HG03521 (cell line): ENCODE data around the gene RABL6.
"Not testable (repeated sequence)": the region's sequence is repeated elsewhere in the genome, so short reads cannot be mapped to it uniquely, and the experiment has no call there.

Experiments
- ATAC-seq: cut with Tn5 transposase; IDR thresholded peaks from one replicate; pipeline ENCODE4 v1.9.1; 2021; ENCODE audit warnings: mild to moderate bottlenecking, moderate library complexity; ENCODE audit not compliant: unreplicated experiment

Gene RABL6, protein sequence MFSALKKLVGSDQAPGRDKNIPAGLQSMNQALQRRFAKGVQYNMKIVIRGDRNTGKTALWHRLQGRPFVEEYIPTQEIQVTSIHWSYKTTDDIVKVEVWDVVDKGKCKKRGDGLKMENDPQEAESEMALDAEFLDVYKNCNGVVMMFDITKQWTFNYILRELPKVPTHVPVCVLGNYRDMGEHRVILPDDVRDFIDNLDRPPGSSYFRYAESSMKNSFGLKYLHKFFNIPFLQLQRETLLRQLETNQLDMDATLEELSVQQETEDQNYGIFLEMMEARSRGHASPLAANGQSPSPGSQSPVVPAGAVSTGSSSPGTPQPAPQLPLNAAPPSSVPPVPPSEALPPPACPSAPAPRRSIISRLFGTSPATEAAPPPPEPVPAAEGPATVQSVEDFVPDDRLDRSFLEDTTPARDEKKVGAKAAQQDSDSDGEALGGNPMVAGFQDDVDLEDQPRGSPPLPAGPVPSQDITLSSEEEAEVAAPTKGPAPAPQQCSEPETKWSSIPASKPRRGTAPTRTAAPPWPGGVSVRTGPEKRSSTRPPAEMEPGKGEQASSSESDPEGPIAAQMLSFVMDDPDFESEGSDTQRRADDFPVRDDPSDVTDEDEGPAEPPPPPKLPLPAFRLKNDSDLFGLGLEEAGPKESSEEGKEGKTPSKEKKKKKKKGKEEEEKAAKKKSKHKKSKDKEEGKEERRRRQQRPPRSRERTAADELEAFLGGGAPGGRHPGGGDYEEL

GRCh38 chr9:136807281-136808074 lies at the start of gene RABL6:
Gene RABL6, plus strand, starts transcription at chr9:136807948. Its CDS starts 249 bp downstream, at chr9:136808197.
- ATAC-seq: peak; percentile 87

DNA sequence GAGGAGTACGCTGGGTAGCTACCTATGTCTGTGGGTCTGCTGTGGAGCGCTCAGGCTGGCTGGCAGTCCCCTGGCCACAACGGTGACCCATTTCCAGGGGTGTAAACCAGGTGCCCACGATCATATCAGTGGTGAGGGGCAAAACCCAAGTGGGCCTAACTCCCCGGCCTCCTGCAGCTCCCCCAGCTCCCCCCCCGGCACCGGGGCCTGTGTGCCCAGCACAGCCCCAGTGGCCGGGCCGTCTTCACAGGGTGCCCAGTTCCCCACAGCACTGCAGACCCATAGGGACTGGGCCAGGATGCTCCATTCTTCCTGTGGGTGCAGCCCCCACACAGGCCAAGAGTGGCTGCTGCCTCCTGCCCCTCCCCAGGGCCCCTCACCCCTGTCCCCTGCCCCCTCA lies 48.7 kb upstream of the RABL6 start:
- ATAC-seq: no peak

DNA sequence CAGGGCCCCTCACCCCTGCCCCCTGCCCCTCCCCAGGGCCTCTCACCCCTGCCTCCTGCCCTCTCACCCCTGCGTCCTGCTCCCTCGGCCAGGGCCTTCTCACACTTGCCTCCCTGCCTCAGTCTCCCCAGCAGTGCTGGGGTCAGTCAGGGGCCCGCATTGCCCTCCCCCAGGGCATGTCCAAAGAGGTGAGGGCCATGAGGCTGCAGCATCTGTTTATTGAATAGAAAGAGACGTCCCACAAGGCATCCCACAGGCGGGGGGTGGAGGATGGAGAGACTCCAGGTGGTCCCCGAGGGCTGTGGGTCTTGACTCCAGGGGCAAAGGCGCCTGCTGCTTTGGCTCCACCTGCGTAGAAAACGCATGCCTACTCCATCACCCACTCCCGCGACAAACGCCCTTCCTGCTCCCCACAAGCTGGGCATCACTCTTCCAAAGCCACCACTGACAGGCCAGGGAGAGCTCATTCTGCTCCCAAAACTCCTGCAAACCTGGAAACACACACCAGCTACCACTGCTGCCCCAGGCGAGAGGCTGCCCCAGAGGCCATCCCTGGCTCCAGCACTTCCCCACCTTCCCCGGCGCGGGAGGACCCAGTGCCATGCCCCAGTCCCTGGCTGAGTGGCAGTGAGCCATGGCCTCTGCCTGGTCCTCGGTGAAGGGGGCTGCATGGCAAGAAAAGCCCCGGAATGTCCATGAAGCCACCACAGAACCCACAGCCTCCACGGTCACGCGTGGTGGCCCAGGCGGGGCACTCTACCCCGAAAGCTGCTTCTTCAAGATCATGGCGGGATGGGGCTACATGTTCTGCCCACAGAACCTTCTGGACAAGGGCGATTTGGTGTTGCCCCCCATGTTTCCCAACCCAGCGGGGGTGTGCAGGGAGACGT lies 48.1 kb upstream of the RABL6 start:
- ATAC-seq: no peak

- no peak for ATAC-seq
Observed at GRCh38 chr9:136760424-136760823, 47.3 kb upstream of the RABL6 start.

DNA sequence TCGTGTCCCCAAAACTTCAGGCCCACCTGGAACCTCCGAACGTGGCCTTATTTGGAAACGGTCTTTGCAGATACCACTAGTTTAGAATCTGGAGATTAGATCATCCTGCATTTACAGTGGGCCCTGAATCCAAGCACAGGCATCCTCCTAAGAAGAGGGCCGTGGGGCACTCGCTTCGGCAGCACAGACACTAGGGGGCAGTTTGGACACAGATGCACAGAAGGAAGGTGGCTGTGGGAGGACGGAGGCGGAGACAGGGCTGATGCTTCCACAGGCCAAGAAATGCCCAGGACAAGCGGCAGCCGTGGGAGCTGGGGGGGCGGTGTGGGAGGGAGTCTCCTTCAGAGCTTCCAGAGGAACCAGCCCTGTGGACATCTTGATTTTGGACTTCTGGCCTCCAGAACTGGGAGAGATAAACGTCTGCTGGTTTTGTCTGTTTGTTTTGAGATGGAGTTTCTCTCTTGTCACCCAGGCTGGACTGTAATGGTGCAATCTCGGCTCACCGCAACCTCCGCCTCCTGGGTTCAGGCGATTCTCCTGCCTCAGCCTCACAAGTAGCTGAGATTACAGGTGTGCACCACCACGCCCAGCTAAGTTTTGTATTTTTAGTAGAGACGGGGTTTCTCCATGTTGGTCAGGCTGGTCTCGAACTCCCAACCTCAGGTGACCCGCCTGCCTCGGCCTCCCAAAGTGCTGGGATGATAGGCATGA lies 46.8 kb upstream of the RABL6 start:
- ATAC-seq: not testable (repeated sequence)

GRCh38 chr9:136761545-136761981 lies 46.2 kb upstream of the RABL6 start:
- no peak for ATAC-seq

DNA sequence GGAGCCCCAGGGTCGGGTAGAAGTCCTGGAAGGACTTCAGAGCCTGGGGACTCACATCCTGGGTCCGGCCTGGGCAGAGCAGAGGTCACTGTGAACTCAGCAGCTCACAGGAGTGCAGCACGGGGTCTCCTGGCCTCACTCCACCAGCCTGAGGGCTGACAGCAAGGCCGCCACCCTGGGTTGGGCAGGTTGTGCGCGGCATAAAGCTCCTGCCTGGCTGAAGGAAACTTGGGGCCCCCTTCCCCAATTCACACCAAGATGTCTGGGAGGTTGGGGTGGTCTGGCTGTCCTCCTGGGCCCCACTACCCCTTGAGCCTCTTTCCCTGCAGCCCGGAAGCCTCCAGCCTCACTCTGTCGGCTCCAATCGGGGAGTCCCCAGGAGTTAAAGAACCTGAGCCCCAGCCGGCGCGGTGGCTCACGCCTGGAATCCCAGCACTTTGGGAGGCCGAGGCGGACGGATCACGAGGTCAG lies 45.5 kb upstream of the RABL6 start:
- ATAC-seq: no peak

DNA sequence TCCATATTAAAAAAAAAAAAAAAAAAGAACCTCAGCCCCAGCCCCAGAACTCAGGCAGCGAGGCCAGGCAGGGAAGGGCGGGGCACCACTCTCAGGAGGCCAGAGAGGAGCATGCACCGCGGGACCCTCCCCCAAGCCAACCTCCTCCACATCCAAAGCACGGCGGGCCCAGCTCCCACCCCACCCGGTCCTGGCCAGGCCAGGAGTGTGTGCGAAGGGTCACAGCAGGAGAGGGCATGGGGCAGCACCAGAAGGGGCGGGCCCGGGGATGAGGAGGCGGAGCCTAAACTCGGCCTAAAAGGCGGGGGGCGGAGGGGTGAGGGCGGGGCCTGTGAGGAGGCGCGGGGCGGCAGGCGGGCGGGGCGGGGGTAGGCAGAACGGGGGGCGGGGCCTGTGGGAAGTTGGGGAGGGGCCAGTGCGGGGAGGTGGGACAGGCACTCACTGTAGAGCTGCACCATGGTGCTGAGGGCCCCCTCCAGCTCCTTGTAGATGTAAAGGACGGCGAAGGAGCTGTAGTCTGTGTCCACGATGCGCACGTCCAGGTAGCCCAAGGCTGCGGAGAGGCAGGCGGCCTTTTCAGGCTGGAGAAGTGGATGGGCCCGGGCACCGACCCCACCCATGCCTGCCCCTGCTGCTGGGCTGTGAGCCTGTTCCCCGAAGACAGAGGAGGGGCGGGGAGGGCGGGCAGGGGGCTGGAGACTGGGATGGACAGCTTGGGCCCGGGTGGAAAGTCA lies 44.7 kb upstream of the RABL6 start:
- no peak for ATAC-seq

GRCh38 chr9:136763649-136764035 lies 44.1 kb upstream of the RABL6 start:
- ATAC-seq: no peak

DNA sequence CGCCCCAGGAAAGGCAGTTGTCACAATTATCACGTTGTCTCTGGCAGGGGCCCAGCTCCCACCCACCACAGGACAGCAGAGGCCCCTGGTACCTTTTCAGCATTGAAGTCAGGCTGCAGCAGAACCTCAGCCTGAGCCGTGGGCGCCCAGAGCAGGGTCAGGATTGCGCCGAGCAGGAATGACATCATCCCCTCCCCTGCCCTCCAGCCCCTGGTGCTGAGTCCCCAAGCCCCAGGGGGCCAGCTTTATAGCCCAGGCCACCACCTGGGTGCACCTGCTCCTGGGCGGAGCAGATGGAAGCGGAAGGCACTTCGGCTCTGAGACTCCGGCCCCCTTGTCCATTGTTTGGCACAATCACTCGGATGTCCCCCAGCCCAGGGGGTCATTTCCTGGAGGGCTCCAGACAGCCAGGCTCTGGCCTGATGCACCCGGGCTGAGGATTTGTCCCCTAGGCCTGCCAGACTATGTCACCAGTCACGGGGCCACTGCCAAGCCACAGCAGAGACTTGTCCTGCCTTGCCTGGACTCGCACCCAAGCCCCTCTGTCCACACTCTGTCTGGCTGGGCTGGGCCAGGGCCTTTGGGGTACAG lies 43.4 kb upstream of the RABL6 start, which contains the start of gene LCN15:
LCN15 (minus strand) TSS at position 218 of the 591 bp plus-strand sequence; CDS start at position 188, 30 bp downstream.
- ATAC-seq: no peak

GRCh38 chr9:136765041-136765440 lies 42.7 kb upstream of the RABL6 start:
- no peak for ATAC-seq

- ATAC-seq: not testable (repeated sequence)
Observed at GRCh38 chr9:136765745-136766409, 41.9 kb upstream of the RABL6 start.

DNA sequence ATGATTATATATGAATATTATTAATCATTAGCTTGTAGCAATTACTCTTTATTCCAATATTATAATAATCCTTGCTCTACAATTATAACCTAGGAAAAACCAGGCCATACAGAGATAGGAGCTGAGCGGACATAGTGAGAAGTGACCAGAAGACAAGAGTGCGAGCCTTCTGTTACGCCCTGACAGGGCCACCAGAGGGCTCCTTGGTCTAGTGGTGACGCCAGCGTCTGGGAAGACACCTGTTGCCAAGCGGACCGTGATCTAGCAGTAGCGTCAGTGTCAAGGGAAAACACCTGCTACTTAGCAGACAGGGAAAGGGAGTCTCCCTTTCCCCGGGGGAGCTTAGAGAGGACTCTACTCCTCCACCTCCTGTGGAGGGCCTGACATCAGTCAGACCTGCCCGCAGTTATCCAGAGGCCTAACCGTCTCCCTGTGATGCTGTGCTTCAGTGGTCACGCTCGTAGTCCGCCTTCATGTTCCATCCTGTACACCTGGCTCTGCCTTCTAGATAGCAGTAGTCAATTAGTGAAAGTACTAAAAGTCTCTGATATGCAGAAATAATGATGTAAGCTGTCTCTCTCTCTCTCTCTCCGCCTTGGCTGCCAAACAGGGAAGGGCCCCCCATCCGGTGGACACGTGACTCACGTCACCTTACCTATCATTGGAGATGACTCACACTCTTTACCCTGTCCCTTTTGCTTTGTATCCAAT lies 41.2 kb upstream of the RABL6 start:
- not testable (repeated sequence) for ATAC-seq

- ATAC-seq: no peak
Observed at GRCh38 chr9:136769710-136770191, 38.0 kb upstream of the RABL6 start.

DNA sequence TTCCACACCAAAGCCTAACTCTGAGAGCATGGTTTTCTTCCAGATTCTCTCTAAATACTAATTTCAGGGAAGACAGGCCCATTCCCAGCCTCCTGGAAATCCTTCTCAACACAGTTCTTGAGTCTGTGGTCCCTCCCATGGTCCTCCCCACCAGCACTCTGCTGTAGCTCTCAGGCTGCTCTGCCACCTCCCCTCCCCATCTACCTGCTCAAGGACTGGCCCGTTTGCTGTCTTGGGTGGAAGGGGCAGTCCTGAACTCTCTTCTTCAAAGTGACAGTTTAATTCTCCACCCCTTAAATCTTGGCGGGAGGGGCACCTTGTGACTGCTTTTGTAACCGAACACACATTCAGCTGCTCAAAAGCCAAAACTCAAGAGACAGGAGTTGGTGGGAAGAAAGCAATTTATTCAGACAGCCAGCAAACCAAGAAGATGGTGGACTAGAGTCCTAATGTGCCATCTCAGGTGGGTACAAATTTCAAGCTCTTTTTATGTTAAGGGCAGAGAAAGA lies 35.8 kb upstream of the RABL6 start:
- no peak for ATAC-seq

- ATAC-seq: no peak
Observed at GRCh38 chr9:136773386-136774044, 34.2 kb upstream of the RABL6 start.
